GM21423 (cell line): Measurements from ENCODE around the gene PAQR5.

Source experiments
- ATAC-seq: cut with Tn5 transposase; IDR thresholded peaks from one replicate; pipeline ENCODE4 v1.9.1; 2021; ENCODE audit warnings: mild to moderate bottlenecking, moderate library complexity; ENCODE audit not compliant: unreplicated experiment

PAQR5 gene

DNA sequence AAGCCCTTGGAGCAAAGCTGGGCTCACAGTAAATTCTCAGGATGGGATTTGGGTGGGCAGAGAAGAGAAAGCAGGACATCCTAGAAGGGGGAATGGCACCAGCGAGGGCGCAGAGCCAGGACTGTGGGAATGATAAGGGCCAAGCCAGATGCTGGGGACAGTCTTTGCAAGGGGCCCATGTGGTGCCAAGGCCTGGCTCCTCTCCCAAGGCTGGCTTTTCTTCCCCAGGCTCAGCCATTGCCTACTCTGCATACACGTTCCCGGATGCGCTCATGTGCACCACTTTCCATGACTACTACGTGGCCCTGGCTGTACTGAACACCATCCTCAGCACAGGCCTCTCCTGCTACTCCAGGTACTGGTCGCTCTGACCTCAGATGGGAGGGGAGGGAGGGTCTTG lies 90.7 kb downstream of the PAQR5 start:
- ATAC-seq: no peak

DNA sequence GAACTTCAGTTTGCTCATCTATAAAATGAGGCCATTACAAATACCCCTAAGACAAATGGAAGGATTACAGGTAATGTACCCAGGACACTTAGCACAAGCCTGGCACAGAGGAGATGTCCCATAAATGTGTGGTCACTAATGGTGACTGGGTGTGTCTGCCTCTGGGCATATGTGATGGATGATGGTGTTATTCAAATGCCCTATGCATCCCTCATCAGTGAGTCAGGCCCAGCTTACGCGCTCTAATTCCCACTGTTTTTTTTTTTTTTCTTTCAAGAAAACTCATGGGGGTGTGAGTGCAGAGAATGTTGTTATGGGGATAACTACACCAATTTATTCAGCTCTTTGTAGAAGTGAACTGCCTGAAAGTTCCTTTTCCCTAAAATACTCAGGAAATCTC lies 91.9 kb downstream of the PAQR5 start:
- no peak for ATAC-seq

DNA sequence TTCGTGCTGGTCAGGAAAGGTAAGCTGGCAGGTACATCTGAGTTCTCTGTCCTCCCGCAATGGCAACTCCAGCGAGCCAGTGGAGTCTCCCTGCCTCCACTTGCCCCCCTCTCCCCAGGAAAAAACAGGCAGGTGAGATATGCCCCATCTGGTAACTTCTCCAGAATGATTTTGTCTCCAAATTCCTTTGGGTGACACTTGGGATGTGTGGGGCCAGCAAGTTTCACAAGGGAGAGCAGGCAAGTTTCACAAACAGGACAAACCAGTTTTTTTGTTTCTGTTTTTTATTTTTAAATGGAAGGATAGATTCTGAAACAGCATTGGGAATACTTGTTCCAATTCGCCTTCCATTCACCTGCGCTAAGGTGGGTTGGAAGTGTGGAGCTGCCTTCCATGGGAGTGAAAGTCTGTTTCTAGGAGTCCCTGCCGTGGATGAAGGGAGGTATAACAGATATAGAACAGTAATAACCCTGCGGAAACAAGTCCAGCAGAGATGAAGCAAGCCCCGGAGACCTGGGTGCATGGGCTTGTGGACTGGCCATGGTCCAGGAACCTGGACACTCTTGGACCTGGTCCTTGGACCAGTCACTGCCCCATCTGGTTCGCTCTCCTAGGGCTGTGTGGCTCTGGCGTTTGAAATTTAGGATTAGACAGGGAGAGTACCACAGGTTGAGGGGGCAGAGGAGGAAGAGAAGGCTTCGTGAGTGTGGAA lies 92.5 kb downstream of the PAQR5 start:
- no peak for ATAC-seq

DNA sequence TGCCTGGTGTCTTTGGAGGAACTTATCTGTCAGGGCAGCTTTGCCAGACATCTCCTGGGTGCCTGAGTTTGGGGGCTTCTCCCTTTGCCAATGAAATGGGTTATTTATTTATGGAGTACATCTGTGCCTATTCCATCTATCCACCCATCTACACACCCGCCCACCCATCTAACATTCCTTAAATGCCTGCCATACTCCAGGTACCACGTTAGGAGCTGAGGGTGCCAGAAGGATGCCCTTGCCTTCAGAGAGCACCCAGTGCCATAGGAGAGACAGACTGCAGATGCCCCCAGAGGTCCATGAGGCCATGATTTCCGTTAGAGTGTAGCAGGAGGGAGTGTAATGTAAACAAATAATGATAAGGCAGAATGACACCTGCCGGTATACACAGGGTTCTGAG lies 93.6 kb downstream of the PAQR5 start:
- no peak for ATAC-seq

DNA sequence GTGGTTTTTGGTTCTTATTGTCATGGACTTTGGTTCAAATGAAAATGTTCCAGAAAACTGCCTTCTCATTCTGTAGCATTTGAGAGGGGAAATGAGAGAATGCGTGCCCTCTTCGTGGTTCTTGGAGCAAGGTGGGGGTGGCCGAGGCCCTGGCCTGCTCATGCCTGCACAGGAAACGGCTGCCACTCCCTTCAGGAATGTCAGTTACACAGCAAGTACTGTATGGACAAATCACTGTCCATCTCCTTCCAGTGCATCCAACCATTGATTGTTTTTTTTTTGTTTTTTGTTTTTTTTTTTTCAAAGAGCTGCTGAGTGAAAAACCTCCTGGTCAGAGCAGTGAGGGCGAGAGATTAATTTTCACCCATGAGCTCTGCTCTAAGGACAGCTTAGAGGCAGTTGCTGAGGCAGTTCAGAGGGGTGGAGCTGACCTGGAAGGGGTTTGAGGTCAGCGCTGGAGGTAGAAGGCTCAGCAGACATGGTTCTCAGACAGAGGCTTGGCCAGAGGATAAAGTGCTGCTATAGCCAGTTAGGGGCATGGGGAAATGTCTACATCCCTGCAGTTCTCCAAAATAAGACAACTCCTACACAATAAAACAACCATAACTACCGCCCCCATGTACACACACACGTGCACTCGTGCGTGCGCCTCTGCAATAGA lies 95.2 kb downstream of the PAQR5 start:
- no peak for ATAC-seq

DNA sequence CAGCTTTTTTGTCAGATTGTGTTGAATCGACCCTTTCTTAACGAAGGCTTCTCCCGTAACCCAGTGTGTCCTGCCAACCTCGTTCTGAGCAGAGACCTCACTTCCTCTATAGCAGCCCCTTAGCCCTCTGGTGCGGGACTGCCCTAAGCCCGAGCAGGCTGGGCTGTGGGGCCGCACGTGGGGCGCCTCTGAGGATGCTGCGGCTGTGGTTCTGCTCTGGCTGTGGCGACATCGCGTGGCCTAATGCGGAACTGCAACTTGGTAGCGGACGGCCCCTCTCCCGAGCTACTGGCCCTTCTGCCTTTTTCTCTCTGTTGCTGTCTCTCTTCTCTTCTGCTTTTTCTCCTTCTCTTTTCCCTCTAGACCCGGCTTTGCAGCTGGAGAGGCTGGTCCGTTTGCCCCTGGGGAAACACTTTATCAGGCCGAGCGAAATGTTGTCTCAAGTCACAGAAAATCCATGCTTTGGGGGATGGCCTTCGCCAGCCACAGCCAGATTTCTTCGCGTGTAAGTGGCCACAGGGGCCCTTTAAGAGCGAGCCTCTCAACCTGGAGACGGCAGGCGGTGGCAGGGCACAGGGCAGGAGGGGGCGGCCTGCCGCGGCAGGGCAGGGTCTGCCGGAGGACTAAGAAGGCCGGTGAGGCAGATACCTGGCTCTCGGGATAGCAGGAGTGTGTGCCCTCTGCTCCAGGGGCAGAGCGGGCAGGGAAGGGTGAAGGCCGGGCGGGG lies 96.0 kb downstream of the PAQR5 start:
- ATAC-seq: no peak

DNA sequence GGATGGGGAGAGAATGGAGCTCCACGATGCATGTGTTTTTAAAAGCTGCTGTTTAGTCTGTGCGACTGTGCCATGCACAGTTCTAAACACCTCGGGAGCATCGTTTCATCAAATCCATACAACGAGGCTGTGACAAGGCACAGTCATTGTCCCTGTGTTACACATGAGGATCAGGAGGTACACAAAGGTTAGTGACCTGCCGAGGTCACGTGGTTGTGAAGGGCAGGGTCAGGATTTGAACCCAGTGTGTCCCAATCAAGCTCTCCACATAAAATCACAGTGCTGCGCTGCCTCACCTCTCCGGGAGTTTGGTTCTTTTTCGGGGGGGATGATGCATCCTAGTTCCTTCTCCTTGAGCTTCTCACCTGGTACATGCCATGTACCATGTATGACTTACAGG lies 96.7 kb downstream of the PAQR5 start:
- no peak for ATAC-seq

DNA sequence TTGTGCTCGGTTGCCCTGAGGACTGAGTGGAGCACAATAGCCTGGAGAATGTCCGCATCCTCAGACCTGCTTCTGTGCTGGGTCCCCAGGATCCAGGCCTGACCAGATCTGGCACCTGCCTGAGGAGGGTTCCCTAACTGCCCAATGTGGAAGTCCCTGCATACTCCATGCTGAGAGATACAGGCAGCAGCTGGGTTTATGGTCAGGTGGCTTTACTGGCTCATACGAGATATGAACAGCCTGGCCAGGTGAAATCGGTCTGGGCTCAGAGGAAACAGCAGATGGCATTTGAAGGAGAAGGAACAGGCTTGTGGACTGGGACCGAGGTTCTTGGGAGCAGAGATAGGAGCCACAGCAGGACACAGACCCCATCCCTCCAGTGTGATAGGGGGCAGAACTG lies 97.3 kb downstream of the PAQR5 start:
- ATAC-seq: no peak

DNA sequence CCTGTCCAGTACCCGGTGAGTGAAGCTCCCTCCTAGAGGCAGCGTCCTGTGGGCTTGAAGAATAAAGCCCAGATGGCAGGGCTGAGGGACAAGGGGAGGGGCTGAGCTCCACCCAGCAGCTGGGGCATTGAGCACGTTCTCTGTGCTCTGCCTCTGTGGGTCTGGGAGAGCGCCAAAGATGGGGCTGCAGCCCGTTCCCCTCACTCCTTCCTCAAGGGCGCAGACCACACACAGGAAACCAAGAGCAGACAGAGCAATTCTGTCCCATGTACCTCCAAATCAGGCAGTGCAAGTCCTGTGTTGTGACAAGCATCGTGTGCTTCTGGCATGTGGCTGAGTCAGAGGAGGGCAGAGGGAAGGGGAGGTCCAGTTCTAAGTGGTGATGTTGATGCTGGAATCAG lies 99.8 kb downstream of the PAQR5 start:
- ATAC-seq: no peak

DNA sequence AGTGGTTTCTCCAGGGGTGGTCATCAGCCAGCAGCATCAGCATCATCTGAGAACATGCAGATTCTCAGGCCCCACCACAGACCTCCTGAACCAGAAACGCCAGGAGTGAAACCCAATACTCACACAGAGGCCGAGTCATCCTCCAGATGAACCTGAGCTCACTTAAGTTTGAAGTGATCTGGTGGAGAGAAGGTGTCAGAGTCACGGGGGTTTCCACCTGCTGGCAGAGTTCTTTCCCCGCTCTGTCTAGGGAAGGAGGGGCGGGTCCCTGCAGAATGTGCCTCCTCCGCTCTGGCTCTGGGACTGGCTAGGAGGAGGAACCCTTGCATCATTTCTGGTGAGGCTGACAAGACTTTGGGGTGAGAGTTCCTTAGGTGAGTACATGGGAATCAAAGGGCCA lies 102.1 kb downstream of the PAQR5 start:
- no peak for ATAC-seq

DNA sequence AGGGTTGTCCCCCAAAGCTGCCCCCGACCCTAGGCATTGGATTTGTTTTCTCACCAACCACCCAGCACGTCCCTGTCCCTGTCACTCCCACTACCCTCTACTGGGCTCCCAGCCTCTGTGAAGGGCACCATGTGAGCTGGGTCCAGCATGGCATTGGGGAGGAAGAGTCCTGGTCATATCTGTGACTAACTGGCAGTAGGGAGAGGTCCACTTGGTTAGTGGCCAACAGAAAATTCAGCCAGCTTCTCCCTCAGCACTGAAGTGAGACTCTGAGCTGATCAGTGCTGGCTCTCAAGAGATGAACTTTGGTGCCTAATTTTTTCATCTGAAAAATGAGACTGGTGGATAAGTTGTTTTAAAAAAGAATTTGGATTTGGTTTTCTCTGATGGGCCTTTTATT lies 104.1 kb downstream of the PAQR5 start:
- ATAC-seq: no peak

DNA sequence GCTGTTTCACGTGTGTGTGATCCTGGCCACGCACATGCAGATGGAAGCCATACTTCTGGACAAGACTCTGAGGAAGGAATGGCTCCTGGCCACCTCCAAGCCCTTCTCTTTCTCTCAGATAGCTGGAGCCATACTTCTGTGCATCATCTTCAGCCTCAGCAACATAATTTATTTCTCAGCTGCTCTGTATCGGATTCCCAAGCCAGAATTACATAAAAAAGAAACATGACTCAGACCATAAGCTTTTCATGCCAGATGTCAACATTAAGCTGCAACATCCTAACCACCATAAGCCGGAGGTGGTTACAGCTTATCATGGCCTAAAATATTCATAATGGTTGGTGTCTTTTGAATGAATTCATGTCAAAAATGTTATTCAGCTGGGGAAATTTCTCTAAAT lies 104.9 kb downstream of the PAQR5 start:
- no peak for ATAC-seq

DNA sequence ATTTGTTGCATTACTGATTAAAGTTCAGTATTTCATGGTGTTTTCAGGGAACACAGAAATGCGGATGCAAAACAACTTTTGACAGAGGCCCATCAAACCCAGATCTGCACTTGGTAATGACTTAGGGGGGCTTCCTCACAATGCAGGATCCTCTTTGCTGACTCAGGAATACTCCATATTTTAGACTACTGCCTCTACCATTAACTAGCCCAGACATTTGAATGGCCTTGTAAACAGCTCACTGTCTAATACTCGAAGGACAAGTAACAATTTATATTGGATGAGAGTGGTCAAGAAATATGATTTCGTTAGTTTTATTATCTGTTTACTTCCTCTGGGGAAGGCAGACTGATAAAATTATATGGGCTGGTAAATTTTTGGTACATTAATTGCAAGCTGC lies 106.4 kb downstream of the PAQR5 start:
- no peak for ATAC-seq

DNA sequence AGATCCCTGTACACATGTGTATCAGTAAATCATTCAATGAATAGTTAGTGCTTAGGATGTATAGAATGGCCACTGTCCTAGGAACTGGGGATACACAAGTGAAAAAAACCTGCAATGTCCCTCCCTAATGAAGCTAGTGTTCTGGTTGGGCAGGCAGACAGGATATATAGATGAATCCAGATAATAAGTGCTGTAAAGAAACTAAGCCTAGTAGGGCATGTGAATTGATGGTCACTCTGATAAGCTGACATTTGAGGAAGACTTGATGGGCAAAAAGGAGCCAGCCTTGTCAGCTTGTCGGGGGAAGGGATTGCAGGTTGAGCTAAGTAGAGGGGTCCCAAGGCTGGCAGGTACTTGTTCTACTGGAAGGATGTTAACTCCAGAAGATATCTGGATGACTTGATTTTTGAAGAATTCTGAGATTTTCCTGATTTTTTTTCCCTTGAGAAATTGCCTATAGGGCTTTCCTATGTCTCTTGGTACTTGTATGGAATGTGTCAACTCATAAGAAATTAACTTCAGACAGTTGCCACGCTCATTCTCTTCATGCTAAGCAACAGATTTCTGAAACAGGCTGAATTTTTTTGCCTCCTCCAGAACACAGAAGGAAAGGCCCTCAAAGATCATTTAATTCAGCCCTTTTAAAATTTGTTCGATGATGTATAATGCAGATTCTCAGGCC lies 109.1 kb downstream of the PAQR5 start:
- no peak for ATAC-seq

DNA sequence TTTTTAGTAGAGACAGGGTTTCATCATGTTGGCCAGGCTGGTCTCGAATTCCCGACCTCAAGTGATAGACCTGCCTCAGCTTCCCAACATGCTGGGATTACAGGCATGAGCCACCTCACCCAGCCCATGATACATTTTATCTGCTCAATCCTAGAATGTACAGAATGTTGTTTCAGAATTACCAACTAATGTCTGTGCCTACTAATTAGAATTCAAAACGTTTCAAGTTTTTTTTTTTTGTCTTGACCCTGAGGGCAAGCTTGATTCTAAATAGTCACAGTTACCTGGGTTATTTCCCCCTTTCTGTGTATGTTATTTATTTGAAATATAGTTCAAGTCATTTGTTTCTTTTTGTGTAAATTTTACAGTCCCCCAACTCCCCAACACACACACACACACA lies 110.1 kb downstream of the PAQR5 start:
- no peak for ATAC-seq

DNA sequence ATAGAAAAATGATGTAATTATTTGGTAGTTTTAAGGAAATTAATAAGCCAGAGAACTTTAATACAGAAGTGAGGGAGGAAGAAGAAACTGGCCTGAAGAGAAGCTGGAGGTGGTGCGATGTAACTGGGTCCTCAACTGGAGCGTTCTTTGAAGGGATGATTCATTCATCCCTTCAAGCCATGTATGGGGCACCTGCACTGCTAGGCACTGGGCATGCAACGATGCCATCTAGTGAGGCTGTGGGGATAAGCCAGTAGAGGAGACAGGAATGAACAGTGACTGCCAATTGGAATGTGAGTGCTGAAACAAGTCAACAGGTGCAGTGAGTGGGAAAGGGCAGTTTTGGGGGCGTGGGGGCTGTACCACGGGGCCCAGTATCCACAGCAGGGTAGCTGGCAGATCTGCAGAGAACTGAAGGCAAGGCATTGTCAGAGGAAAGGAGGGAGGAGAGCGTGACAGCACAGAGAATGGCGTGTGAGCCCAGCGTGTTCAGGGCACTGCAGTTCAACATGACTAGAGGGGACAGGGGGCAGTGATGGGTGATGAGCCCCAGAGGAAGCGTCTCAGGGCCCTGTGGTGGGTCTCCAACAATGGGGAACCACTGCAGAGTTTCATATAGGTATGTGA lies 111.6 kb downstream of the PAQR5 start:
- ATAC-seq: no peak

DNA sequence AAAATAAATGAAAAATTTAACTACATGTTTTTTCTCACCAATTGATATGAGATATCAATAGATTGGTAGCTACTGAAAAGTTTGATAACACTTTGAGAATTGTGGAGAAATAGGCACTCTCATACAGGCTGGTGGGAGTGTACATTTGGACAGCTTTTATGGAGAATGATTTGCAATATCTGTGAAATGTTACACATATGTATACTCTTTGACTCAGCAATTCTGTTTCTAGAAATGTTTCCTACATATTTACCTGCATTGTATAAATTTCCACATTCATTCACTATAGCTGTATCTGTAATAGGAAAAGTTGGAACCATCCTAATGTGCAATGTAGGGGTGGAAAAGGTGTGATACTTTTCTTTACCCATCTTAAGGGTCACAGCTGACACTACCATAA lies 113.6 kb downstream of the PAQR5 start:
- no peak for ATAC-seq

DNA sequence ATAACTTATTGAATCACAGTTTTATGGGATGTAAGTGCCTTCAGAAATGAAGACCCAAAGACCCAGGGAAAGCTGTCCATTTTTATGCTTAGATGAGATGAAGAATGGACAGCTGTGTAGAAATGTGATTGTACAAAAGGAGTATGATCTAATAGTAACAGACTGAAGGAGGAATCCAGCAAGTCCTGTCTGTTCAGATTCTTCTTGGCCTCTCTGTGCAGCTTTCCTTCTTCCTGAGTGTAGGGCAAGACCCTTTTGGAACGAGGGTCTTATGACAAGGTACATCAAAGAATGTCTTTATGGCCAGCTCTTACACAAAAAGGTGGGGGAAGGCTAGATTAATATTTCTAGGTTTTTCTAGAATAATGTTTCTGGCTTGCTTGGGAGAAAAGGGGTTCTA lies 114.0 kb downstream of the PAQR5 start:
- ATAC-seq: no peak

DNA sequence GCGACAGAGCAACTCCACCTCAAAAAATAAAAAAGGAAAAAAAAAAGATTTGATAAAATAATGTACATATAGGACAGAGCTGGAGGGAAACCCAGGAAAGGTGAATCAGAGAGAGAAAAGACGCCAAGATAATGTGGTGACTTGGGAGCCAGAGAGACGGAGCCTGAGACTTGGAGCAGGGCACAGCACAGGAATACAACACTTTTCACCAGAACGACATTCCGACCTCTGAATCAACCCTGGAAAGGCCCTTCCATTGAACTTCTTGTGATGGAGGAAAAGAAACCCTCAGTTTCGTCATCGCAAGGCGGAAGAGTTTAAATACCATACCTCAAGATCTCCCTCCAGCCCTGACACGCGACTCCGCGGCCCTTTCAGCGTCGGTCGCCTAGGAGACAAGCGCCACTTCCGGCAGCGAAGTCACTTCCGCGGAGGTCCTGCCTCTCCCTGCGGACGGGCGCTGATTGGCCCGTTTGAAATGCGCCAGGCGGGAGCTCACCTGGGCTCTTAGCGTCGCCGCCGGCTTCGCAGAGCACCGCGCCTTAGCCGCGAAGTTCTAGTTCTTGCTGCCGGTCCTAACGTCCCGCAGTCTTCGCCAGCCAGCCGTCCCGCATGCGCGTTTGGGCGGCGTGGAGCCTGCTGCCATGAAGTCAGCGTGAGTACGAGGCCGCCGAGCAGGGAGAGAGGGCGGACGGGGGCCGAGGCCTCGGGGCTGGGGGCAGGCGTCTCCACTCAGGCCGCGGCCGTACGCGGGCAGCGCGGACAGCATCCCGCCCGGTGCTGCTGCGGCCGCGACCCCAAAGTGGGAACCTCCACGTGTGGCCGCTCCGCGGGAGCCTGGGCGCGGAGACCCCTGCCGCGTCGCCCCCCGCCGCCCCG lies 115.3 kb downstream of the PAQR5 start, which contains the start of gene KIF23:
Gene KIF23 (plus strand): TSS at position 528 of the 879 bp plus-strand sequence. CDS start 117 bp downstream, at position 645.
- ATAC-seq: peak; percentile 91

DNA sequence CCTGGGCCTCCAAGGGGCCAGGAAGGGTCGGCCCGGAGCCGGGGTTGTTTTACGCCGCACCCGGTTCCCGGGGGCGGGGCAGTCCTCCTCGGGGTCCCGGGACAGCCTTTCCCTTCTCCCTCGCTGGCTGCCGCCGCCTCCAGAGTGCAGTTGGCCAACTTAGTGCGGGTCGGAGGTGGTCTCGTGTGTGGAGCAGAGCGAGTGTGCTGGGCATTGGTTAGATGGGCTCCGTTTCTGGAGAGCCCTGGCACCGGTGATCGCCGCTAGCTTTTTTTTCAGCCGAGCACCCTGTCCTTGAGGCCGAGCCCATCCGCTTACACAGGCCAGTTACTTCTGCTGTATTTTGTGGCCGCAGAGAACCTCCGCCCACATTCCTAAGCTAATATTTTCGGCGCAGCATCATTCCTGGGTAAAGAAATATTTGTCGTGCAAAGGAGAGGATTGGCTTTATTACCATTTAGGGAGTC lies 116.0 kb downstream of the PAQR5 start:
- peak; percentile 26 for ATAC-seq
